Stimulated activated CD4-positive, alpha-beta T cell treated with anti-CD3 and anti-CD28 coated beads, Interleukin-4, amount 100 ng/mL, for 4 hours (primary cell): Measurements from ENCODE around the gene NFKBIE.
A peak's percentile ranks its signal among the peaks of the same experiment; 100 is the strongest.

ENCODE experiments used
- DNase-seq, 2 experiments: peaks; one replicate each; pipeline ENCODE4 v3.0.0-alpha.2; 2020

The NFKBIE gene

GRCh38 chr6:44257025-44257752 is 8.2 kb downstream of the NFKBIE start, which contains the start of gene SLC35B2:
Gene SLC35B2, minus strand, starts transcription at chr6:44257528. Its CDS starts 118 bp downstream, at chr6:44257410.
- peak; percentile 57 to 66 for DNase-seq

- peak in 1 of 2 experiments; percentile 37 for DNase-seq
Measured at GRCh38 chr6:44256775-44257024, 8.7 kb downstream of the NFKBIE start.

- DNase-seq, result no peak
Measured at GRCh38 chr6:44255871-44256774, 9.2 kb downstream of the NFKBIE start.

GRCh38 chr6:44255105-44255808 is 10.1 kb downstream of the NFKBIE start:
- DNase-seq, result peak; percentile 24 to 43

- peak in 1 of 2 experiments; percentile 40 for DNase-seq
Measured at GRCh38 chr6:44254191-44255104, 10.9 kb downstream of the NFKBIE start.

- peak; percentile 47 to 48 for DNase-seq
Measured at GRCh38 chr6:44253307-44254101, 11.8 kb downstream of the NFKBIE start.

GRCh38 chr6:44251576-44252524 is 13.5 kb downstream of the NFKBIE start:
- DNase-seq, result no peak

- no peak for DNase-seq
Measured at GRCh38 chr6:44250718-44251123, 14.6 kb downstream of the NFKBIE start.

GRCh38 chr6:44250067-44250717 is 15.2 kb downstream of the NFKBIE start:
- DNase-seq, result no peak

- DNase-seq, result no peak
Measured at GRCh38 chr6:44249082-44249748, 16.1 kb downstream of the NFKBIE start.

- DNase-seq, result no peak
Measured at GRCh38 chr6:44248579-44248978, 16.8 kb downstream of the NFKBIE start.

GRCh38 chr6:44247338-44248302 is 17.7 kb downstream of the NFKBIE start:
- DNase-seq, result peak; percentile 84 to 92

- peak; percentile 86 to 99 for DNase-seq
Measured at GRCh38 chr6:44246663-44247337, 18.6 kb downstream of the NFKBIE start, which contains the start of gene HSP90AB1. Gene HSP90AB1, plus strand, starts transcription at chr6:44247101. Its CDS starts 1,529 bp downstream, at chr6:44248630.

GRCh38 chr6:44245912-44246662 is 19.3 kb downstream of the NFKBIE start:
- DNase-seq, result peak; percentile 82 to 92

GRCh38 chr6:44245391-44245911 is 19.9 kb downstream of the NFKBIE start:
- no peak for DNase-seq

- no peak for DNase-seq
Measured at GRCh38 chr6:44243345-44243744, 22.0 kb downstream of the NFKBIE start.
